CD4-positive, alpha-beta T cell treated with Interleukin-4 for 4 hours (primary cell): Measurements from ENCODE around the gene MTFMT.
"Not testable (repeated sequence)": the region's sequence is repeated elsewhere in the genome, so short reads cannot be mapped to it uniquely, and the experiment has no call there.

Experiments
- DNase-seq: peaks from one replicate; pipeline ENCODE4 v3.0.0-alpha.2; 2020

The MTFMT gene

GRCh38 chr15:65028921-65029735 lies at the start of gene MTFMT:
Gene MTFMT (minus strand): TSS chr15:65029639. CDS start chr15:65029613, 26 bp downstream.
- DNase-seq: peak; percentile 89

GRCh38 chr15:65077981-65078352 lies 48.5 kb upstream of the MTFMT start:
- DNase-seq: peak; percentile 19

- DNase-seq: no peak
Measured at GRCh38 chr15:65077291-65077980, 48.0 kb upstream of the MTFMT start.

- DNase-seq: no peak
Measured at GRCh38 chr15:65076486-65077290, 47.2 kb upstream of the MTFMT start, which contains the start of gene KBTBD13. Gene KBTBD13 (plus strand): TSS chr15:65076746. CDS start chr15:65076816, 70 bp downstream.

- not testable (repeated sequence) for DNase-seq
Measured at GRCh38 chr15:65075607-65076395, 46.4 kb upstream of the MTFMT start.

GRCh38 chr15:65074946-65075345 lies 45.5 kb upstream of the MTFMT start:
- DNase-seq: not testable (repeated sequence)

GRCh38 chr15:65072617-65073016 lies 43.2 kb upstream of the MTFMT start:
- no peak for DNase-seq

GRCh38 chr15:65072027-65072426 lies 42.6 kb upstream of the MTFMT start:
- DNase-seq: no peak

- no peak for DNase-seq
Measured at GRCh38 chr15:65071381-65071811, 42.0 kb upstream of the MTFMT start.

- no peak for DNase-seq
Measured at GRCh38 chr15:65069779-65070546, 40.5 kb upstream of the MTFMT start.

GRCh38 chr15:65069179-65069578 lies 39.7 kb upstream of the MTFMT start:
- no peak for DNase-seq

GRCh38 chr15:65068403-65068788 lies 39.0 kb upstream of the MTFMT start:
- no peak for DNase-seq

GRCh38 chr15:65067645-65068402 lies 38.4 kb upstream of the MTFMT start, which contains the start of gene RASL12:
Gene RASL12 (minus strand): TSS chr15:65067991. CDS start chr15:65067835, 156 bp downstream.
- no peak for DNase-seq

- DNase-seq: no peak
Measured at GRCh38 chr15:65067317-65067644, 37.8 kb upstream of the MTFMT start.

GRCh38 chr15:65066635-65067316 lies 37.3 kb upstream of the MTFMT start:
- no peak for DNase-seq

GRCh38 chr15:65066001-65066634 lies 36.7 kb upstream of the MTFMT start:
- DNase-seq: no peak

GRCh38 chr15:65062726-65063125 lies 33.3 kb upstream of the MTFMT start:
- DNase-seq: no peak

- DNase-seq: no peak
Measured at GRCh38 chr15:65062061-65062460, 32.6 kb upstream of the MTFMT start.

- no peak for DNase-seq
Measured at GRCh38 chr15:65060641-65061397, 31.4 kb upstream of the MTFMT start.
